ENCODE data around the gene ITLN1. TPM values are rescaled to one million over a fixed set of nuclear protein-coding genes. Genes with fewer than 3 reads are reported as not detected.

The ITLN1 gene
- total and polyA plus RNA-seq, 2 donors (not counting 3 experiments of a cell fraction or from before 2014, with no cell fraction given): 0.12 TPM; not detected in 1

GRCh38 chr1:160827418-160827817 lies 57.6 kb downstream of the ITLN1 start:
- no peak for TF ChIP-seq FOS (IDR thresholded peaks at IDR 0.05; ENCODE audit: borderline replicate concordance, insufficient read depth, low read length)
- no peak for TF ChIP-seq GATA2 (IDR thresholded peaks at IDR 0.05; ENCODE audit: insufficient read depth, insufficient read length, low read depth, low read length)
- TF ChIP-seq MAX (IDR thresholded peaks at IDR 0.05; ENCODE audit: insufficient read depth, insufficient read length): no peak
- TF ChIP-seq JUN (IDR thresholded peaks at IDR 0.05; ENCODE audit: borderline replicate concordance, insufficient read depth, insufficient read length, low read depth): no peak
- TF ChIP-seq POLR2A (IDR thresholded peaks at IDR 0.05; ENCODE audit: low read depth, low read length): no peak
- TF ChIP-seq POLR2AphosphoS5 (IDR thresholded peaks at IDR 0.05; ENCODE audit: insufficient read depth, low read depth, low read length): no peak
- no peak for TF ChIP-seq EZH2 (IDR thresholded peaks at IDR 0.05; ENCODE audit: borderline replicate concordance, low read depth, low read length, severe bottlenecking)
- TF ChIP-seq MYC (IDR thresholded peaks at IDR 0.05; ENCODE audit: low read depth, low read length): no peak
- no peak for TF ChIP-seq CTCF (IDR thresholded peaks at IDR 0.05; ENCODE audit: extremely low read depth in 1 of 2, insufficient read depth in 1 of 2, low read depth in 1 of 2, low read length in 2 of 2)
- POLR2A ChIA-PET: no interaction called here

More at GRCh38 chr1:160827418-160827817, 57.6 kb downstream of the ITLN1 start:
- H4K20me1 ChIP-seq (replicated peaks; ENCODE audit: control insufficient read depth, extremely low read depth, insufficient read depth, low read length): no peaks in the 10 kb centered on the region
- no TSS peak for BruUV-seq (replicated peaks)
- no peak for DNase-seq (ENCODE audit: low read depth, low spot score)
- no peaks in the 10 kb centered on the region for H3K4me1 ChIP-seq (ENCODE audit: control insufficient read depth, extremely low read depth, insufficient read depth, low read length)
- H3K79me2 ChIP-seq (ENCODE audit: control insufficient read depth, insufficient read depth, low read length): no peaks in the 10 kb centered on the region
- H3K4me2 ChIP-seq (ENCODE audit: insufficient read depth, low read length): no peak overlapping the region
- H3K27me3 ChIP-seq (ENCODE audit: control insufficient read depth in 2 of 2, insufficient read depth in 2 of 2, low read length in 2 of 2): no peaks in the 10 kb centered on the region
- CTCF ChIA-PET: no interaction called here
- no peak overlapping the region for H3K9ac ChIP-seq (replicated peaks; ENCODE audit: extremely low read depth, insufficient read depth, low read length)
- intact Hi-C loops (cut with micrococcal nuclease) (no loop called here), dilution Hi-C loops (cut with MboI; ENCODE audit: extremely low pct_ligation_motif_present, low sequenced_read_pairs) (no loop called here)
- no peak overlapping the region for H3K27ac ChIP-seq (ENCODE audit: insufficient read depth, low read depth, low read length)
- no peak overlapping the region for H2AFZ ChIP-seq (ENCODE audit: low read depth, low read length)
- no peak for FAIRE-seq
- H3K9me1 ChIP-seq (replicated peaks; ENCODE audit: control insufficient read depth, extremely low read depth, insufficient read depth, low read length): no peaks in the 10 kb centered on the region
- H3K36me3 ChIP-seq (ENCODE audit: control insufficient read depth in 2 of 2, extremely low read depth in 1 of 2, insufficient read depth in 2 of 2, low read length in 2 of 2): no peaks in the 10 kb centered on the region
- H3K4me3 ChIP-seq (replicated peaks in 1 of 3; ENCODE audit: insufficient read depth in 1 of 3, low read depth in 1 of 3, low read length in 3 of 3): no peak overlapping the region
- H3K9me3 ChIP-seq (replicated peaks; ENCODE audit: control insufficient read depth, insufficient read depth, low read length): no peaks in the 10 kb centered on the region
